A549 (cell line): ENCODE measurements around the gene RAPGEF3. TPM values are rescaled to one million over a fixed set of nuclear protein-coding genes. Genes with fewer than 3 reads are reported as not detected.
A peak's percentile ranks its signal among the peaks of the same experiment; 100 is the strongest.

Experiments
- ATAC-seq, 2 experiments: fragments of 200-7000 bp in 1 of 2; fragments of >200 bp in 1 of 2; cut with Nextera tagmentation in 1 of 2; cut with Tn5 transposase in 1 of 2; 3 replicates each; pipeline versions ENCODE4 v1.8.0 to v1.9.1; 2018 to 2020; ENCODE audit warnings: mild to moderate bottlenecking in 1 of 2, moderate library complexity in 1 of 2
- CTCF ChIA-PET: fragments of 300-600 bp; sonication (Branson Sonifier 250); formaldehyde crosslinking; extraction: SDS; loops from one replicate; lab custom pipeline; 2021; ENCODE audit warnings: antibody characterized with exemption, inconsistent platforms; lab: Yijun Ruan, JAX
- POLR2A ChIA-PET: fragments of 350-600 bp; formaldehyde crosslinking; extraction: SDS; loops from one replicate; lab custom pipeline; 2021; ENCODE audit warnings: antibody characterized with exemption, inconsistent platforms; lab: Yijun Ruan, JAX
- DNase-seq, 2 experiments: peaks; one replicate each; pipeline versions ENCODE4 v3.0.0 to v3.0.0-alpha.2; 2011 to 2016; ENCODE audit warnings: low read depth in 1 of 2, low spot score in 1 of 2
- FAIRE-seq: peaks from 2 replicates; lab custom pipeline; 2011; peaks lifted over from hg19 to GRCh38; lab: Jason Lieb, UNC
- H3K27ac ChIP-seq, 2 experiments: fragments of >200 bp; sonication (Bioruptor Twin); formaldehyde crosslinking; 3 replicates each; pipeline ENCODE4 v1.5.1; 2016 to 2017
- H3K4me1 ChIP-seq: fragments of >200 bp; sonication (Bioruptor Twin); formaldehyde crosslinking; 3 replicates; pipeline ENCODE4 v1.6.1; 2016
- H3K4me2 ChIP-seq: fragments of >200 bp; sonication (Bioruptor Twin); formaldehyde crosslinking; 3 replicates; pipeline ENCODE4 v1.6.1; 2016
- H3K4me3 ChIP-seq: fragments of >200 bp; sonication (Bioruptor Twin); formaldehyde crosslinking; 3 replicates; pipeline ENCODE4 v1.5.1; 2016
- H3K9me3 ChIP-seq: fragments of >200 bp; sonication (Bioruptor Twin); formaldehyde crosslinking; 3 replicates; pipeline ENCODE4 v1.6.1; 2016
- ATOH8 ChIP-seq: fragments of 250-450 bp; sonication (Bioruptor Pico); IDR thresholded peaks from 2 replicates; pipeline ENCODE4 v1.5.0; 2020; ENCODE audit warnings: low read depth, mild to moderate bottlenecking, moderate library complexity
- CBX8 ChIP-seq: fragments of 200-600 bp; sonication (generic); IDR thresholded peaks from 2 replicates; pipeline ENCODE4 v1.6.1; 2016
- CEBPB ChIP-seq, 2 experiments: fragments of >200 bp in 1 of 2; sonication (Bioruptor Twin) in 1 of 2; formaldehyde crosslinking in 1 of 2; IDR thresholded peaks; 2 replicates each; pipeline ENCODE4 v1.6.1; 2012 to 2016
- CHD2 ChIP-seq: fragments of 150-350 bp; IDR thresholded peaks from 2 replicates; pipeline ENCODE4 v1.6.1; 2014; ENCODE audit warnings: low read length; ENCODE audit not compliant: partially characterized antibody
- E2F6 ChIP-seq: IDR thresholded peaks from 2 replicates; pipeline ENCODE4 v1.6.1; 2012; ENCODE audit warnings: low read depth, borderline replicate concordance
- EHF ChIP-seq: fragments of 250-450 bp; sonication (Bioruptor Pico); IDR thresholded peaks from 2 replicates; pipeline ENCODE4 v1.5.0; 2020; ENCODE audit warnings: mild to moderate bottlenecking
- EP300 ChIP-seq, 2 experiments: fragments of >200 bp; sonication (Bioruptor Twin); formaldehyde crosslinking; IDR thresholded peaks; 2 replicates in 1 of 2; 3 replicates in 1 of 2; pipeline ENCODE4 v1.6.1; 2016 to 2017
- ESRRA ChIP-seq: fragments of 150-350 bp; IDR thresholded peaks from 2 replicates; pipeline ENCODE4 v1.6.1; 2014; ENCODE audit warnings: mild to moderate bottlenecking, low read length, borderline replicate concordance
- FOSL2 ChIP-seq, 2 experiments: fragments of 450-650 bp in 1 of 2; fragments of >200 bp in 1 of 2; sonication (Bioruptor Twin) in 1 of 2; formaldehyde crosslinking; IDR thresholded peaks; 2 replicates each; pipeline versions ENCODE4 v1.5.0 to v1.6.1; 2016 to 2020; ENCODE audit warnings: mild to moderate bottlenecking in 1 of 2, moderate library complexity in 1 of 2
- FOXS1 ChIP-seq: fragments of 250-450 bp; sonication (Bioruptor Pico); IDR thresholded peaks from 2 replicates; pipeline ENCODE4 v1.5.0; 2020; ENCODE audit warnings: mild to moderate bottlenecking, moderate library complexity
- HDAC2 ChIP-seq: fragments of 200-600 bp; sonication (generic); IDR thresholded peaks from 2 replicates; pipeline ENCODE4 v1.6.1; 2016
- HOXB13 ChIP-seq: fragments of 250-450 bp; sonication (Bioruptor Pico); IDR thresholded peaks from 2 replicates; pipeline ENCODE4 v1.5.0; 2020; ENCODE audit warnings: low read depth, mild to moderate bottlenecking, moderate library complexity
- HOXB5 ChIP-seq: fragments of 250-450 bp; sonication (Bioruptor Pico); IDR thresholded peaks from 2 replicates; pipeline ENCODE4 v1.5.0; 2020; ENCODE audit warnings: mild to moderate bottlenecking, moderate library complexity
- JUN ChIP-seq, 2 experiments: fragments of >200 bp; sonication (Bioruptor Twin); formaldehyde crosslinking; IDR thresholded peaks; 2 replicates in 1 of 2; 3 replicates in 1 of 2; pipeline ENCODE4 v1.6.1; 2016 to 2017
- JUNB ChIP-seq: fragments of >200 bp; sonication (Bioruptor Twin); formaldehyde crosslinking; IDR thresholded peaks from 2 replicates; pipeline ENCODE4 v1.6.1; 2016
- KDM1A ChIP-seq: fragments of 200-600 bp; sonication (generic); IDR thresholded peaks from 2 replicates; pipeline ENCODE4 v1.6.1; 2016; ENCODE audit warnings: low read depth, mild to moderate bottlenecking
- MAFK ChIP-seq: fragments of 450-650 bp; IDR thresholded peaks from 2 replicates; pipeline ENCODE4 v1.6.1; 2014; ENCODE audit not compliant: partially characterized antibody
- MAX ChIP-seq: IDR thresholded peaks from 2 replicates; pipeline ENCODE4 v1.6.1; 2012
- MAZ ChIP-seq: fragments of 150-350 bp; IDR thresholded peaks from 2 replicates; pipeline ENCODE4 v1.6.1; 2014; ENCODE audit warnings: antibody characterized with exemption, low read depth, low read length, borderline replicate concordance
- MYC ChIP-seq: IDR thresholded peaks from 2 replicates; pipeline ENCODE4 v1.6.1; 2012; ENCODE audit warnings: mild to moderate bottlenecking, inconsistent platforms, low read length, improper control_type of control experiment, borderline replicate concordance
- NFE2L2 ChIP-seq: fragments of 150-350 bp; conservative IDR thresholded peaks from 2 replicates; pipeline ENCODE4 v1.6.1; 2014; ENCODE audit warnings: low read length
- NPAS2 ChIP-seq: fragments of 250-450 bp; sonication (Bioruptor Pico); IDR thresholded peaks from 2 replicates; pipeline ENCODE4 v1.8.0; 2022; ENCODE audit warnings: mild to moderate bottlenecking, moderate library complexity, borderline replicate concordance
- PBX3 ChIP-seq: IDR thresholded peaks from 2 replicates; pipeline ENCODE4 v1.6.1; 2012
- PHF8 ChIP-seq: fragments of 200-600 bp; sonication (generic); IDR thresholded peaks from 2 replicates; pipeline ENCODE4 v1.6.1; 2016; ENCODE audit warnings: low read depth, mild to moderate bottlenecking, antibody characterized with exemption, moderate library complexity, borderline replicate concordance
- POLR2A ChIP-seq: IDR thresholded peaks from 2 replicates; pipeline ENCODE4 v1.6.1; 2012; ENCODE audit warnings: mild to moderate bottlenecking, low read length
- POLR2AphosphoS2 ChIP-seq: conservative IDR thresholded peaks from 2 replicates; pipeline ENCODE4 v1.6.1; 2012; ENCODE audit warnings: low read length, improper control_type of control experiment, inconsistent platforms
- RAD21 ChIP-seq, 2 experiments: fragments of >200 bp in 1 of 2; sonication (Bioruptor Twin) in 1 of 2; formaldehyde crosslinking in 1 of 2; IDR thresholded peaks in 1 of 2; conservative IDR thresholded peaks in 1 of 2; 2 replicates in 1 of 2; 3 replicates in 1 of 2; pipeline ENCODE4 v1.6.1; 2012 to 2018; ENCODE audit warnings: inconsistent platforms in 1 of 2
- RNF2 ChIP-seq: fragments of 200-600 bp; sonication (generic); IDR thresholded peaks from 2 replicates; pipeline ENCODE4 v1.6.1; 2016; ENCODE audit warnings: low read depth, mild to moderate bottlenecking, antibody characterized with exemption, moderate library complexity, borderline replicate concordance
- TFCP2L1 ChIP-seq: fragments of 250-450 bp; sonication (Bioruptor Pico); IDR thresholded peaks from 2 replicates; pipeline ENCODE4 v1.5.0; 2021; ENCODE audit warnings: mild to moderate bottlenecking
- TP53 ChIP-seq: fragments of 250-450 bp; sonication (Bioruptor Pico); IDR thresholded peaks from 2 replicates; pipeline ENCODE4 v1.5.0; 2021; ENCODE audit warnings: mild to moderate bottlenecking, moderate library complexity
- USF2 ChIP-seq: fragments of 450-650 bp; IDR thresholded peaks from 2 replicates; pipeline ENCODE4 v1.6.1; 2014; ENCODE audit warnings: antibody characterized with exemption
- ZFP36 ChIP-seq: fragments of 450-650 bp; IDR thresholded peaks from 2 replicates; pipeline ENCODE4 v1.6.1; 2014; ENCODE audit warnings: borderline replicate concordance; ENCODE audit not compliant: partially characterized antibody
- ZNF302 ChIP-seq: fragments of 250-450 bp; sonication (Bioruptor Pico); IDR thresholded peaks from 2 replicates; pipeline ENCODE4 v1.9.0; 2021; ENCODE audit warnings: inconsistent platforms, mild to moderate bottlenecking, moderate library complexity
- WGBS: methylation state at CpG from one replicate; pipeline ENCODE4 v1.1.6; 2017; ENCODE audit errors: missing lambda C conversion rate; 5-methylcytosine and 5-hydroxymethylcytosine counted together
- polyA plus RNA-seq, 4 experiments: library from polyadenylated mRNA; depleted of rRNA in 3 of 4; stranded (reverse); fragments of >200 nt; fragmentation: RNase III in 1 of 4; extraction: RNeasy Plus Mini Kit Qiagen cat#74134 plus additional on column Dnase treatment in 1 of 4; gene quantifications; 2 replicates in 3 of 4; 3 replicates in 1 of 4; pipeline ENCODE4 v1.2.3, GENCODE V29; 2011 to 2017

Gene RAPGEF3
- polyA plus RNA-seq, 2 of the 4 experiments (the other 2 are of a cell fraction) = 0.70 to 0.89 TPM

GRCh38 chr12:47775100-47775911, 16.6 kb upstream of the RAPGEF3 start:
- peak overlapping the region; percentile 74 for H3K4me2 ChIP-seq
- DNase-seq = peak in 1 of 2 experiments; percentile 54
- peaks cover 59% of the 10 kb centered on the region for H3K4me1 ChIP-seq
- TF ChIP-seq ZNF302 (CRISPR knock-in tag) = peak; percentile 31; the same call in 1 of the 2 replicates
- no peak for TF ChIP-seq MAZ
- no peak for TF ChIP-seq POLR2A
- no peak for TF ChIP-seq JUNB
- TF ChIP-seq HOXB13 (CRISPR knock-in tag) = peak; percentile 73; the same call in 1 of the 2 replicates
- TF ChIP-seq ATOH8 = no peak
- TF ChIP-seq PHF8 = no peak
- no peak for TF ChIP-seq EP300 (IDR thresholded peaks at IDR 0.05)
- TF ChIP-seq MAFK = peak; percentile 100
- no peak for TF ChIP-seq TP53
- no peak for TF ChIP-seq KDM1A
- TF ChIP-seq FOXS1 (CRISPR knock-in tag) = 0 out of 2 replicates have a peak, but pooled peaks have one; percentile 49
- TF ChIP-seq CEBPB (IDR thresholded peaks at IDR 0.05) = no peak
- TF ChIP-seq POLR2AphosphoS2 = no peak
- TF ChIP-seq HOXB5 = 0 out of 2 replicates have a peak, but pooled peaks have one; percentile 35
- TF ChIP-seq NPAS2 (CRISPR knock-in tag) = no peak
- peak; percentile 58 for TF ChIP-seq MAX
- no peak for TF ChIP-seq HDAC2
- peak; percentile 36; the same call in 1 of the 2 replicates for TF ChIP-seq E2F6
- no peak for TF ChIP-seq ESRRA
- no peak for TF ChIP-seq USF2
- TF ChIP-seq ZFP36 = no peak
- TF ChIP-seq PBX3 = no peak
- TF ChIP-seq FOSL2 (IDR thresholded peaks at IDR 0.05) = no peak
- peak; percentile 64 for TF ChIP-seq FOSL2 (CRISPR knock-in tag; IDR thresholded peaks at IDR 0.05)
- peak; percentile 99 for TF ChIP-seq NFE2L2
- no peak for TF ChIP-seq CBX8
- TF ChIP-seq EHF (CRISPR knock-in tag) = peak; percentile 69; the same call in 1 of the 2 replicates
- no peak; the same call in 1 of the 2 replicates for TF ChIP-seq TFCP2L1 (CRISPR knock-in tag)
- TF ChIP-seq MYC = no peak
- TF ChIP-seq JUN (IDR thresholded peaks at IDR 0.05) = no peak
- no peak for TF ChIP-seq RNF2
- TF ChIP-seq RAD21 (conservative IDR thresholded peaks at IDR 0.05 in 1 of 2, IDR thresholded peaks at IDR 0.05 in 1 of 2) = no peak
- TF ChIP-seq CHD2 = no peak
- TF ChIP-seq, all 56 proteins: peak for 10
- no peak for FAIRE-seq
- POLR2A ChIA-PET = no interaction called here
- Histone ChIP-seq H3K4me3 (peak overlapping the region; percentile 79; the same call in 2 of the 3 replicates), H3K27ac (peak overlapping the region; percentile 84 to 96), H3K9me3 (no peaks in the 10 kb centered on the region)
- CTCF ChIA-PET = interaction anchor here (2.5 to 59.0 kb wide), 7 partner anchors 6 to 64 kb away, joined by 10 to 1532 read pairs (median 117); partner anchors contain the start of genes ENDOU, RAPGEF3, RPAP3 and SLC48A1
- no peak for ATAC-seq
- 77% methylated on average over 10 of the region's 10 CpGs for WGBS
